Ovary (tissue), 3 donors: ENCODE results near the gene TPSD1.

Source experiments
- POLR2A ChIP-seq: fragments of 450-650 bp; IDR thresholded peaks from one replicate; pipeline ENCODE4 v1.6.1; 2017; ENCODE audit warnings: antibody characterized with exemption, mild to moderate bottlenecking, moderate library complexity
- TF ChIP-seq, protein P1 (sequence below), 3 donors: fragments of 450-650 bp in 2 of 3; fragments of 200-600 bp in 1 of 3; IDR thresholded peaks; one replicate each; pipeline versions ENCODE4 v1.5.1 to v1.8.0; 2016 to 2022; ENCODE audit warnings: antibody characterized with exemption in 3 of 3, mild to moderate bottlenecking in 1 of 3
- donor health status: DM: no; HTN: no; CAD: no.

DNA sequence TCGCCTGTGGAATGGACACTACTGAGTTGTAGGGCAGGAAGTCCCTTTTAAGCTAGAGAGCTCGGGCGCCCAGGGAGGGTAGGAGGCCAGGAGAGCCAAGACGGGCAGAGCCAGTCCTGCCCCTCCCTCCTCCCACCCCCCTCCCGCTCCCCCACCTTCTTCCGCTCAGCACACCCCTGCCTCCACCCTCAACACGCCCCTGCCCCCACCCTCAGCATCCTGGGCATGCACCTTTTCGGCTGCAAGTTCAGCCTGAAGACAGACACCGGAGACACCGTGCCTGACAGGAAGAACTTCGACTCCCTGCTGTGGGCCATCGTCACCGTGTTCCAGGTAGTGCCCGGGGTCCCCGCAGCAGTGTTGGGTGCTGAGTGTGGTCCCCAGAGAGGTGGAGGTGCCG lies 49.1 kb upstream of the TPSD1 start:
- TF ChIP-seq, protein P1, sequence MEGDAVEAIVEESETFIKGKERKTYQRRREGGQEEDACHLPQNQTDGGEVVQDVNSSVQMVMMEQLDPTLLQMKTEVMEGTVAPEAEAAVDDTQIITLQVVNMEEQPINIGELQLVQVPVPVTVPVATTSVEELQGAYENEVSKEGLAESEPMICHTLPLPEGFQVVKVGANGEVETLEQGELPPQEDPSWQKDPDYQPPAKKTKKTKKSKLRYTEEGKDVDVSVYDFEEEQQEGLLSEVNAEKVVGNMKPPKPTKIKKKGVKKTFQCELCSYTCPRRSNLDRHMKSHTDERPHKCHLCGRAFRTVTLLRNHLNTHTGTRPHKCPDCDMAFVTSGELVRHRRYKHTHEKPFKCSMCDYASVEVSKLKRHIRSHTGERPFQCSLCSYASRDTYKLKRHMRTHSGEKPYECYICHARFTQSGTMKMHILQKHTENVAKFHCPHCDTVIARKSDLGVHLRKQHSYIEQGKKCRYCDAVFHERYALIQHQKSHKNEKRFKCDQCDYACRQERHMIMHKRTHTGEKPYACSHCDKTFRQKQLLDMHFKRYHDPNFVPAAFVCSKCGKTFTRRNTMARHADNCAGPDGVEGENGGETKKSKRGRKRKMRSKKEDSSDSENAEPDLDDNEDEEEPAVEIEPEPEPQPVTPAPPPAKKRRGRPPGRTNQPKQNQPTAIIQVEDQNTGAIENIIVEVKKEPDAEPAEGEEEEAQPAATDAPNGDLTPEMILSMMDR (IDR thresholded peaks at IDR 0.05) = no peak
- TF ChIP-seq POLR2A = no peak
